ENCODE results near the gene ADGRE3.
A peak's percentile ranks its signal among the peaks of the same experiment; 100 is the strongest.

ADGRE3 gene

GRCh38 chr19:14611051-14611450 lies 63.6 kb downstream of the ADGRE3 start:
- H3K27ac ChIP-seq (ENCODE audit: low read depth, low read length, poor library complexity, severe bottlenecking): no peak overlapping the region

GRCh38 chr19:14606627-14607026 lies 68.0 kb downstream of the ADGRE3 start:
- Histone ChIP-seq H4K20me1 (ENCODE audit: insufficient read depth, low read length) (no peaks in the 10 kb centered on the region), H2AFZ (ENCODE audit: low read length) (no peak overlapping the region), H3K27me3 (ENCODE audit: insufficient read depth, low read length) (no peaks in the 10 kb centered on the region), H3K4me1 (ENCODE audit: insufficient read depth, low read length, severe bottlenecking) (peaks cover 29% of the 10 kb centered on the region), H3K4me3 (ENCODE audit: low read depth, low read length, poor library complexity, severe bottlenecking) (no peak overlapping the region), H3K79me2 (ENCODE audit: insufficient read depth, low read length) (no peaks in the 10 kb centered on the region), H3K4me2 (ENCODE audit: low read length) (no peak overlapping the region), H3K9me2 (ENCODE audit: low read depth, low read length) (no peaks in the 10 kb centered on the region), H3K9me3 (ENCODE audit: low read length) (no peaks in the 10 kb centered on the region), H3K27ac (ENCODE audit: low read depth, low read length, poor library complexity, severe bottlenecking) (no peak overlapping the region), H3K9ac (ENCODE audit: low read length) (no peak overlapping the region), H3K36me3 (ENCODE audit: insufficient read depth, low read length) (peaks cover 15% of the 10 kb centered on the region), H3F3A (ENCODE audit: insufficient read depth, low read length) (peaks cover 4% of the 10 kb centered on the region; the same call in 1 of the 2 replicates)
- TF ChIP-seq EZH2 (IDR thresholded peaks at IDR 0.05; ENCODE audit: borderline replicate concordance, low read length) (no peak), CTCF (IDR thresholded peaks at IDR 0.05; ENCODE audit: low read length) (no peak)

More at GRCh38 chr19:14611051-14611450, 63.6 kb downstream of the ADGRE3 start:
- no peaks in the 10 kb centered on the region for H3K9me3 ChIP-seq (ENCODE audit: low read length)
- H3K36me3 ChIP-seq (ENCODE audit: insufficient read depth, low read length): peaks cover 5% of the 10 kb centered on the region; the same call in 1 of the 2 replicates
- H3K9ac ChIP-seq (ENCODE audit: low read length): no peak overlapping the region
- no peaks in the 10 kb centered on the region for H3K9me2 ChIP-seq (ENCODE audit: low read depth, low read length)
- H3K27me3 ChIP-seq (ENCODE audit: insufficient read depth, low read length): no peaks in the 10 kb centered on the region
- H3K4me1 ChIP-seq (ENCODE audit: insufficient read depth, low read length, severe bottlenecking): peaks cover 22% of the 10 kb centered on the region
- H3F3A ChIP-seq (ENCODE audit: insufficient read depth, low read length): 0 out of 2 replicates have a peak, but pooled peaks cover 5% of the 10 kb centered on the region
- H4K20me1 ChIP-seq (ENCODE audit: insufficient read depth, low read length): no peaks in the 10 kb centered on the region
- no peaks in the 10 kb centered on the region for H3K79me2 ChIP-seq (ENCODE audit: insufficient read depth, low read length)
- TF ChIP-seq EZH2 (IDR thresholded peaks at IDR 0.05; ENCODE audit: borderline replicate concordance, low read length): no peak
- TF ChIP-seq CTCF (IDR thresholded peaks at IDR 0.05; ENCODE audit: low read length): no peak
- no peak overlapping the region for H3K4me3 ChIP-seq (ENCODE audit: low read depth, low read length, poor library complexity, severe bottlenecking)
- no peak overlapping the region for H2AFZ ChIP-seq (ENCODE audit: low read length)
- H3K4me2 ChIP-seq (ENCODE audit: low read length): no peak overlapping the region

GRCh38 chr19:14603990-14604387 lies 70.7 kb downstream of the ADGRE3 start:
- no peaks in the 10 kb centered on the region for H3K27me3 ChIP-seq (ENCODE audit: insufficient read depth, low read length)
- H3K36me3 ChIP-seq (ENCODE audit: insufficient read depth, low read length): peaks cover 29% of the 10 kb centered on the region
- no peak for TF ChIP-seq CTCF (IDR thresholded peaks at IDR 0.05; ENCODE audit: low read length)
- no peak for TF ChIP-seq EZH2 (IDR thresholded peaks at IDR 0.05; ENCODE audit: borderline replicate concordance, low read length)
- no peaks in the 10 kb centered on the region for H3K9me3 ChIP-seq (ENCODE audit: low read length)
- no peak overlapping the region for H3K4me3 ChIP-seq (ENCODE audit: low read depth, low read length, poor library complexity, severe bottlenecking)
- H4K20me1 ChIP-seq (ENCODE audit: insufficient read depth, low read length): no peaks in the 10 kb centered on the region
- no peaks in the 10 kb centered on the region for H3K9me2 ChIP-seq (ENCODE audit: low read depth, low read length)
- no peak overlapping the region for H2AFZ ChIP-seq (ENCODE audit: low read length)
- H3K4me1 ChIP-seq (ENCODE audit: insufficient read depth, low read length, severe bottlenecking): peaks cover 29% of the 10 kb centered on the region
- peak overlapping the region; percentile 85 for H3K27ac ChIP-seq (ENCODE audit: low read depth, low read length, poor library complexity, severe bottlenecking)
- no peaks in the 10 kb centered on the region for H3K79me2 ChIP-seq (ENCODE audit: insufficient read depth, low read length)
- no peak overlapping the region for H3K9ac ChIP-seq (ENCODE audit: low read length)
- H3F3A ChIP-seq (ENCODE audit: insufficient read depth, low read length): peaks cover 4% of the 10 kb centered on the region; the same call in 1 of the 2 replicates
- peak overlapping the region; percentile 21 for H3K4me2 ChIP-seq (ENCODE audit: low read length)

Data from OCI-LY1 (cell line).